GM12892 (cell line): ENCODE data around the gene GGACT.

Experiments
- POLR2A ChIP-seq: IDR thresholded peaks from 2 replicates; pipeline ENCODE4 v1.6.1; 2011; ENCODE audit warnings: low read depth, low read length, control low read depth
- POLR2AphosphoS5 ChIP-seq: IDR thresholded peaks from 2 replicates; pipeline ENCODE4 v1.6.1; 2011; ENCODE audit warnings: low read depth, low read length, control low read depth
- TAF1 ChIP-seq: IDR thresholded peaks from 2 replicates; pipeline ENCODE4 v1.6.1; 2011; ENCODE audit warnings: low read depth, mild to moderate bottlenecking, control low read depth, low read length, borderline replicate concordance

DNA sequence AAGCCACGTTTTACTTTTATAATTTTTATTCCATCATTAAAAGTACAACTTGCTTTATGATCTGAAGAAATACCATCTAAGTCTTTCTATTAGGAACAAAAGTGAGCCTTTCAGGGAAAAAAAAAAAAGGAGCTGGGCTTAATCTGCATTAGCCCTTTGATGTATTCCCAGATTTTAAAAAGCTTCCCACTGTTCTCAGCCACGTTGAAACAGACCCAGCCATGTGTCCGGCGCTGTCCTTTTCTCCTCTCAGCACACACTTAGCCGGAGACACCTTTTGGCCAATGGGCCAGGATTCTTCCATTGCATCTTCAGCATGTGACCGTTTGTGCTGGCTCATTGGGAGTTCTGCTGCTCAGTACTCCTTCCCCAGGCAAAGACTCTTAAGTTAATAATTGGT lies 105.5 kb downstream of the GGACT start:
- no peak for TF ChIP-seq POLR2A
- no peak for TF ChIP-seq POLR2AphosphoS5
- no peak for TF ChIP-seq TAF1
